H1 (cell line): ENCODE data around the gene BLVRA. TPM values are rescaled to one million over a fixed set of nuclear protein-coding genes. Genes with fewer than 3 reads are reported as not detected.
"Not testable (repeated sequence)": the region's sequence is repeated elsewhere in the genome, so short reads cannot be mapped to it uniquely, and the experiment has no call there.

Source experiments
- CTCF ChIA-PET: fragments of 300-600 bp; sonication (Branson Sonifier 250); formaldehyde crosslinking; loops from one replicate; lab custom pipeline; 2021; ENCODE audit not compliant: partially characterized antibody; lab: Charles Lee
- POLR2A ChIA-PET: fragments of 300-600 bp; sonication (Branson Sonifier 250); formaldehyde crosslinking; loops from one replicate; lab custom pipeline; 2021; ENCODE audit warnings: inconsistent platforms; ENCODE audit not compliant: partially characterized antibody; lab: Charles Lee
- DNase-seq, 2 experiments: peaks; one replicate each; pipeline versions ENCODE4 v3.0.0 to v3.0.0-alpha.2; 2010 to 2022; ENCODE audit warnings: low spot score in 2 of 2, low read depth in 1 of 2, mixed read lengths in 1 of 2
- FAIRE-seq: peaks from 2 replicates; lab custom pipeline; 2011; peaks lifted over from hg19 to GRCh38; lab: Jason Lieb, UNC
- H2AFZ ChIP-seq: 2 replicates; pipeline ENCODE4 v1.8.1; 2012; ENCODE audit warnings: low read length, inconsistent platforms
- H2AK5ac ChIP-seq: 2 replicates; pipeline ENCODE4 v1.6.1; 2013; ENCODE audit warnings: low read depth, low read length
- H2BK120ac ChIP-seq: replicated peaks from 2 replicates; pipeline ENCODE3; 2013; ENCODE audit warnings: low read depth, low read length, inconsistent platforms
- H2BK12ac ChIP-seq: 2 replicates; pipeline ENCODE4 v1.6.1; 2013; ENCODE audit warnings: low read depth, low read length
- H2BK15ac ChIP-seq: 2 replicates; pipeline ENCODE4 v1.6.1; 2013; ENCODE audit warnings: low read length
- H2BK20ac ChIP-seq: 2 replicates; pipeline ENCODE4 v1.6.1; 2013; ENCODE audit warnings: low read length
- H2BK5ac ChIP-seq: 2 replicates; pipeline ENCODE4 v1.6.1; 2013; ENCODE audit warnings: low read depth, low read length
- H3K14ac ChIP-seq: 2 replicates; pipeline ENCODE4 v1.6.1; 2013; ENCODE audit warnings: inconsistent platforms; ENCODE audit not compliant: insufficient read length
- H3K18ac ChIP-seq: 2 replicates; pipeline ENCODE4 v1.6.1; 2013; ENCODE audit warnings: low read length; ENCODE audit errors: extremely low read depth
- H3K23ac ChIP-seq: 2 replicates; pipeline ENCODE4 v1.6.1; 2013; ENCODE audit warnings: inconsistent platforms; ENCODE audit not compliant: insufficient read length
- H3K23me2 ChIP-seq: 2 replicates; pipeline ENCODE4 v1.6.1; 2013; ENCODE audit warnings: low read depth, low read length
- H3K27ac ChIP-seq: 2 replicates; pipeline ENCODE4 v1.6.1; 2011; ENCODE audit warnings: low read depth, low read length, inconsistent platforms
- H3K27me3 ChIP-seq, 4 experiments: replicated peaks in 1 of 4; 1 replicate in 1 of 4; 2 replicates in 3 of 4; pipeline versions ENCODE4 v1.6.1 to v1.8.1; 2011 to 2013; ENCODE audit warnings: low read length in 3 of 4, mild to moderate bottlenecking in 3 of 4, inconsistent platforms in 2 of 4, mixed read lengths in 2 of 4, moderate library complexity in 1 of 4; ENCODE audit not compliant: control insufficient read depth in 3 of 4, insufficient read depth in 3 of 4; ENCODE audit errors: extremely low read depth in 1 of 4
- H3K36me3 ChIP-seq, 4 experiments: 2 replicates each; pipeline versions ENCODE4 v1.6.1 to v1.8.1; 2011 to 2013; ENCODE audit warnings: mild to moderate bottlenecking in 4 of 4, low read length in 3 of 4, moderate library complexity in 2 of 4, control low read depth in 1 of 4, inconsistent platforms in 1 of 4; ENCODE audit not compliant: insufficient read depth in 4 of 4, control insufficient read depth in 2 of 4
- H3K4ac ChIP-seq: replicated peaks from 2 replicates; pipeline ENCODE3; 2013; ENCODE audit warnings: low read length, low read depth, mixed read lengths, inconsistent platforms; ENCODE audit not compliant: insufficient read length
- H3K4me1 ChIP-seq, 4 experiments: replicated peaks in 1 of 4; 1 replicate in 1 of 4; 2 replicates in 3 of 4; pipeline versions ENCODE4 v1.6.1 to v1.8.1; 2011 to 2013; ENCODE audit warnings: low read length in 3 of 4, inconsistent platforms in 2 of 4, mixed read lengths in 1 of 4; ENCODE audit not compliant: insufficient read depth in 4 of 4, control insufficient read depth in 3 of 4
- H3K4me2 ChIP-seq, 2 experiments: 2 replicates each; pipeline versions ENCODE4 v1.6.1 to v1.8.1; 2011 to 2013; ENCODE audit warnings: low read depth in 2 of 2, low read length in 2 of 2, control low read depth in 1 of 2, inconsistent platforms in 1 of 2, mild to moderate bottlenecking in 1 of 2; ENCODE audit not compliant: insufficient read depth in 1 of 2
- H3K4me3 ChIP-seq, 4 experiments: fragments of 200-600, 300-600 bp in 1 of 4; sonication (generic), shearing (Covaris generic), sonication (Bioruptor Twin) in 1 of 4; 2 replicates each; pipeline versions ENCODE4 v1.5.1 to v1.8.1; 2011 to 2016; ENCODE audit warnings: low read length in 4 of 4, low read depth in 3 of 4, control low read depth in 2 of 4, inconsistent platforms in 2 of 4, mild to moderate bottlenecking in 2 of 4, mixed read lengths in 1 of 4, moderate library complexity in 1 of 4; ENCODE audit not compliant: insufficient read depth in 2 of 4; ENCODE audit errors: extremely low read depth in 1 of 4
- H3K56ac ChIP-seq: replicated peaks from 2 replicates; pipeline ENCODE3; 2013; ENCODE audit warnings: low read depth, mild to moderate bottlenecking, mixed read lengths, low read length, inconsistent platforms; ENCODE audit not compliant: insufficient read length
- H3K79me1 ChIP-seq: 2 replicates; pipeline ENCODE4 v1.6.1; 2013; ENCODE audit warnings: low read depth, low read length, control low read depth
- H3K79me2 ChIP-seq, 2 experiments: 2 replicates each; pipeline versions ENCODE4 v1.6.1 to v1.8.1; 2012 to 2013; ENCODE audit warnings: low read length in 2 of 2, mild to moderate bottlenecking in 2 of 2, inconsistent platforms in 1 of 2; ENCODE audit not compliant: insufficient read depth in 2 of 2, control insufficient read depth in 1 of 2
- H3K9ac ChIP-seq, 4 experiments: replicated peaks in 1 of 4; 1 replicate in 1 of 4; 2 replicates in 3 of 4; pipeline versions ENCODE4 v1.6.1 to v1.8.1; 2011 to 2013; ENCODE audit warnings: low read depth in 3 of 4, low read length in 3 of 4, control low read depth in 2 of 4, mild to moderate bottlenecking in 2 of 4, moderate library complexity in 2 of 4, inconsistent platforms in 1 of 4; ENCODE audit errors: extremely low read depth in 1 of 4
- H3K9me3 ChIP-seq, 2 experiments: 2 replicates each; pipeline versions ENCODE4 v1.6.1 to v1.8.1; 2012 to 2013; ENCODE audit warnings: mild to moderate bottlenecking in 2 of 2, moderate library complexity in 2 of 2, control low read depth in 1 of 2, inconsistent platforms in 1 of 2, low read depth in 1 of 2, low read length in 1 of 2, mixed read lengths in 1 of 2; ENCODE audit not compliant: insufficient read depth in 2 of 2
- H4K20me1 ChIP-seq, 2 experiments: replicated peaks in 1 of 2; 2 replicates each; pipeline versions ENCODE3 to v1.8.1; 2011 to 2013; ENCODE audit warnings: inconsistent platforms in 2 of 2, low read length in 2 of 2, mild to moderate bottlenecking in 1 of 2; ENCODE audit not compliant: insufficient read depth in 2 of 2, control insufficient read depth in 1 of 2
- H4K5ac ChIP-seq: 2 replicates; pipeline ENCODE4 v1.6.1; 2013; ENCODE audit warnings: low read length, low read depth, mixed read lengths, inconsistent platforms; ENCODE audit not compliant: insufficient read length
- H4K8ac ChIP-seq: 2 replicates; pipeline ENCODE4 v1.8.0; 2013; ENCODE audit warnings: mild to moderate bottlenecking, moderate library complexity, low read length, inconsistent platforms; ENCODE audit not compliant: insufficient read depth; ENCODE audit errors: extremely low read depth
- H4K91ac ChIP-seq: replicated peaks from 2 replicates; pipeline ENCODE3; 2013; ENCODE audit warnings: low read length, mixed read lengths, inconsistent platforms; ENCODE audit not compliant: insufficient read length
- WGBS, 2 experiments: shearing (Covaris generic) in 1 of 2; methylation state at CpG; one replicate each; pipeline versions ENCODE4 v1.1.6 to v1.1.7; 2013 to 2015; ENCODE audit warnings: low lambda C conversion rate in 2 of 2, mixed read lengths in 2 of 2, inconsistent platforms in 1 of 2, low coverage in 1 of 2, missing lambda C conversion rate in 1 of 2; ENCODE audit not compliant: insufficient replicate concordance in 2 of 2, insufficient coverage in 1 of 2, insufficient read length in 1 of 2; ENCODE audit errors: extremely low coverage in 1 of 2, missing lambda C conversion rate in 1 of 2; 5-methylcytosine and 5-hydroxymethylcytosine counted together
- polyA plus RNA-seq, 7 experiments: library from polyadenylated mRNA; depleted of rRNA in 3 of 7; stranded (reverse) in 5 of 7; unstranded in 2 of 7; fragments of >200 nt in 5 of 7; fragments of 200-250 nt in 2 of 7; gene quantifications; 1 replicate in 5 of 7; 2 replicates in 1 of 7; 4 replicates in 1 of 7; pipeline versions ENCODE4 v1.2.1 to v1.2.3, GENCODE V29; 2011 to 2013; ENCODE audit warnings: missing spikeins in 2 of 7, mixed read lengths in 2 of 7
- total RNA-seq: library from RNA; stranded (reverse); fragmentation: NEBNext Ultra II Directional; extraction: Animal tissue kit (Norgen Biotek cat#: 25700); gene quantifications from 2 replicates; pipeline ENCODE4 v1.2.1, GENCODE V29; 2021

The BLVRA gene
- total and polyA plus RNA-seq, 2 of the 8 experiments (the other 6 are each of a cell fraction or from before 2014, with no cell fraction given) = 16.1 to 37.1 TPM

DNA sequence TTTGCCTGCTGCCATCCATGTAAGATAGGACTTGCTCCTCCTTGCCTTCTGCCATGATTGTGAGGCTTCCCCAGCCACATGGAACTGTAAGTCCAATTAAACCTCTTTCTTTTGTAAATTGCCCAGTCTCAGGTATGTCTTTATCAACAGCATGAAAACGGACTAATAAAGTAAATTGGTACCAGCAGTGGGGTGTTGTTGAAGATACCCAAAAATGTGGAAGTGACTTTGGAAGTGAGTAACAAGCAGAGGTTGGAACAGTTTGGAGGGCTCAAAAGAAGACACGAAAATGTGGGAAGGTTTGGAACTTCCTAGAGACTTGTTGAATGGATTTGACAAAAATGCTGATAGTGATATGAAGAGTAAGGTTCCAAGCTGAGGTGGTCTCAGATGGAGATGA is 42.5 kb upstream of the BLVRA start:
- not testable (repeated sequence) for H3K4me3 ChIP-seq, H4K5ac ChIP-seq, H2BK12ac ChIP-seq, H4K8ac ChIP-seq, H2BK20ac ChIP-seq, H3K4me1 ChIP-seq, H3K4me2 ChIP-seq, H2BK120ac ChIP-seq, H3K27me3 ChIP-seq, H3K4ac ChIP-seq, H2BK15ac ChIP-seq, H3K14ac ChIP-seq, H4K20me1 ChIP-seq, H3K79me1 ChIP-seq, H4K91ac ChIP-seq, H3K27ac ChIP-seq, H3K23me2 ChIP-seq, H2AFZ ChIP-seq, H3K9ac ChIP-seq, DNase-seq, H3K9me3 ChIP-seq, H2AK5ac ChIP-seq, H2BK5ac ChIP-seq, H3K36me3 ChIP-seq, H3K23ac ChIP-seq, H3K56ac ChIP-seq, FAIRE-seq, H3K18ac ChIP-seq
- POLR2A ChIA-PET = interaction anchor here (3.7 kb wide), 1 partner anchor 14 kb away, joined by 9 read pairs; the partner anchor contains the start of gene COA1
- CTCF ChIA-PET = interaction anchor here (1.2 kb wide), 1 partner anchor 133 kb away, joined by 4 read pairs; the partner anchor contains the start of gene STK17A
- WGBS, 2 experiments = 85% methylated on average over 2 of the region's 2 CpGs; no CpG with 5 or more reads in 1 of the 2 experiments
- H3K79me2 ChIP-seq = peaks cover 24 to 97% of the 10 kb centered on the region in 2 experiments
